Heart left ventricle (tissue), 16 donors: ENCODE measurements around the gene CAPG. TPM values are rescaled to one million over a fixed set of nuclear protein-coding genes. Genes with fewer than 3 reads are reported as not detected.
A peak's percentile ranks its signal among the peaks of the same experiment; 100 is the strongest.

Experiments used
- ATAC-seq, 4 donors: fragments of 200-7000 bp; cut with Tn5 transposase; one replicate each; pipeline ENCODE4 v1.9.1; 2020 to 2022; ENCODE audit warnings: moderate library complexity in 4 of 4, mild to moderate bottlenecking in 3 of 4, moderate number of reproducible peaks in 1 of 4
- DNase-seq, 5 donors: peaks; one replicate each; pipeline ENCODE4 v3.0.0-alpha.2; 2020
- H3K27ac ChIP-seq, 12 donors: fragments of 200-600 bp; sonication (generic) in 4 of 12; one replicate each; pipeline versions ENCODE4 v1.5.0 to v1.8.0; 2016 to 2022; ENCODE audit warnings: mild to moderate bottlenecking in 2 of 12
- H3K27me3 ChIP-seq, 9 donors: fragments of 200-600 bp; sonication (generic) in 2 of 9; one replicate each; pipeline versions ENCODE4 v1.5.1 to v1.8.0; 2016 to 2022; ENCODE audit warnings: mild to moderate bottlenecking in 3 of 9
- H3K36me3 ChIP-seq, 9 donors: fragments of 200-600 bp; sonication (generic) in 2 of 9; one replicate each; pipeline versions ENCODE4 v1.5.0 to v1.8.0; 2018 to 2022; ENCODE audit warnings: mild to moderate bottlenecking in 2 of 9
- H3K4me1 ChIP-seq, 12 donors: fragments of 200-600 bp; sonication (generic) in 4 of 12; one replicate each; pipeline versions ENCODE4 v1.5.0 to v1.8.0; 2016 to 2022; ENCODE audit warnings: mild to moderate bottlenecking in 3 of 12
- H3K4me3 ChIP-seq, 12 donors: fragments of 200-600 bp; sonication (generic) in 4 of 12; one replicate each; pipeline versions ENCODE4 v1.5.0 to v1.8.0; 2017 to 2022; ENCODE audit warnings: mild to moderate bottlenecking in 9 of 12, moderate library complexity in 4 of 12
- H3K9me3 ChIP-seq, 12 donors: fragments of 200-600 bp; sonication (generic) in 4 of 12; one replicate each; pipeline versions ENCODE4 v1.5.0 to v1.8.0; 2016 to 2022; ENCODE audit warnings: mild to moderate bottlenecking in 1 of 12
- CTCF ChIP-seq, 12 donors: fragments of 200-600 bp; sonication (generic) in 4 of 12; IDR thresholded peaks; one replicate each; pipeline versions ENCODE4 v1.5.0 to v1.8.0; 2018 to 2022; ENCODE audit warnings: antibody characterized with exemption in 12 of 12, mild to moderate bottlenecking in 5 of 12
- POLR2A ChIP-seq, 2 donors: fragments of 450-650 bp; IDR thresholded peaks; one replicate each; pipeline ENCODE4 v1.6.1; 2017; ENCODE audit warnings: antibody characterized with exemption in 2 of 2, mild to moderate bottlenecking in 2 of 2, moderate library complexity in 2 of 2
- WGBS, 4 donors: extraction: QIAGEN DNeasy Blood & Tissue Kit in 2 of 4; methylation state at CpG; one replicate each; pipeline versions ENCODE4 v1.1.5 to v1.1.7; 2013 to 2018; 5-methylcytosine and 5-hydroxymethylcytosine counted together
- intact Hi-C, 10 donors: fragments of 100-400 bp; cut with DNase I; formaldehyde crosslinking; loops; one replicate each; pipeline versions ENCODE4 v1.11.1 to v1.14.2; 2022
- polyA plus RNA-seq, 2 donors: library from polyadenylated mRNA; stranded (reverse); fragments of 200-250 nt; gene quantifications; one replicate each; pipeline ENCODE4 v1.2.3, GENCODE V29; 2013
- total RNA-seq, 9 donors: library from RNA; depleted of rRNA in 2 of 9; stranded (reverse); fragments of >200 nt in 2 of 9; fragmentation: NEBNext Ultra II Directional in 3 of 9; extraction: Animal tissue kit (Norgen Biotek cat#: 25700) in 3 of 9; gene quantifications; one replicate each; pipeline versions ENCODE4 v1.1.0 to v1.2.4, GENCODE V29; 2016 to 2023
- donor health status: ischemic (EF 13 %, LVEDD 7.1; RV severe dilation, severe dysfunction).
- donor health status: healthy with polysubstance abuse.
- donor health status: DM: no; HTN: yes; CAD: no.
- donor health status: DM: no; HTN: no; CAD: no.
- donor health status: ischemic (EF 25% LVEDD 6.9; RV normal size, moderate dysfunction).
- donor health status: ischemic (EF 25% LVEDD 5.7; RV mildly dilated, moderate dysfunction).
- donor health status: healthy.
- donor health status: DM: yes; HTN: yes; CAD: no.
- donor health status: ischemic (EF 35%, LVEDD 5.7; RV mildly dilated, moderate dysfunction).
- donor health status: nonischemic (EF 11% LVEDD 7.7; RV severe dilation, severe dysfunction).
- donor health status: DM: yes; HTN: yes; CAD: no.
- donor health status: PGD.
- donor health status: ischemic (EF 29% LVEDD 5.4; RV normal size, mild dysfunction).
- donor health status: nonischemic (EF 23%, LVEDD 6.1; RV moderate dilation, normal function).

CAPG gene
- total and polyA plus RNA-seq, 11 donors, result 2.8 to 91.6 (median 4.5) TPM

DNA sequence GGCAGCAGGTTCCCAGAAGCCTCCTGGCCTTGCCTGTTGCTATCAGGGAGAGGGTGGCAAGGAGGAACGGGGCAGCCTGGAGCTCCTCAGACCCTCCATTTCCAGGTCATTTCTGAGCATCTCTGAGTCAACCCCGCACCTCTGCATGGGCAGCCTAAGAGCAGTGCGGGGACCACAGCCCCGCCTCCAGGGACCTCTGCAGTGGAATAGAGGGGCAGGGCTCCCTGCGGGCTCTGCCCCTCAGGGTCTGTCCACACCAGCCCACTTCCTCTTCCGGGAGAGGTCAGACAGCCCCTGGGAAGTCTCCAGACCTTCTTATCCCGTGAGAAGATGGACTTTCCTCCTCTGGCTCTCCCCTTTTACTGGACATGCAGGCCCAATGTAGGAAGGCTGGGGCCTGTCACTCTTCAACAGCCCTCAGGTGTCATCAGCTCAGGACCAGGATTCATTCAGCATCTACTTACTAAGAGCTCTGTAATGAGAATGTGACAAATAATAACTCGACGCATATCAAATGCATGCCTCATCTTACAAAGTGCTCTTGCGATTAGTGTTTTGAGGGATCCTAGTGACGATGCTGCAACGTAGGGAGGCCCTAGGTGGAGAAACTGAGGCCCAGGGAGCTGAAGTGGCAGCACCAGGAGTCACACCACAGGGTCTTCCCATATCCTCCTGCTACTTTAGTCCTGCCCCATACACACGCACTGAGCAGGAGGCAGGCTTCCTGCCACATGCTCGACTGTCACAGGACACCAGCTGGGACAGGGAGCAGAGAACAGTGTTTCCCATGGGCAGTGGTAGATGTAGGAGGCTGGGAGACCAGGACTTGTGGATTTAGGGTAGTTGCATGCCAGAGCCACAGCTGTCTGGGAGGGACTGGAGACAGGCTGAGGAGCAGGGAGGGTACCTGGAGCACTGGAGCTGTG lies 36.4 kb upstream of the CAPG start:
- TF ChIP-seq POLR2A (IDR thresholded peaks at IDR 0.05), result no peak
- TF ChIP-seq CTCF (IDR thresholded peaks at IDR 0.05), result no peak
- no peak for DNase-seq
- H3K4me3 ChIP-seq, result no peak overlapping the region
- H3K27me3 ChIP-seq, result no peaks in the 10 kb centered on the region
- ATAC-seq, result peak in 1 of 4 donors; percentile 29
- no peaks in the 10 kb centered on the region for H3K9me3 ChIP-seq
- no peaks in the 10 kb centered on the region for H3K36me3 ChIP-seq
- 63 to 78% (median 77%) methylated on average over 13 to 14 of the region's 14 CpGs for WGBS, 4 donors
- intact Hi-C loops, result loop anchor here in 2 of 10 donors (5.0 to 10.0 kb wide), 2 partner anchors 48 to 76 kb away; no protein-coding TSS in a partner anchor
- H3K27ac ChIP-seq, result peak overlapping the region in 11 of 12 donors; percentile 14 to 83 (median 71)
- H3K4me1 ChIP-seq, result peaks cover 0 to 27% (median 10%) of the 10 kb centered on the region in 12 donors

- no peaks in the 10 kb centered on the region for H3K27me3 ChIP-seq
- 90 to 95% (median 91%) methylated on average over 5 of the region's 5 CpGs for WGBS, 4 donors
- TF ChIP-seq CTCF (IDR thresholded peaks at IDR 0.05) (no peak), POLR2A (IDR thresholded peaks at IDR 0.05) (no peak)
- H3K27ac ChIP-seq, result peak overlapping the region; percentile 14 to 83 (median 70)
- no peak overlapping the region for H3K4me3 ChIP-seq
- ATAC-seq (peak; percentile 48 to 84 (median 76)), DNase-seq (peak in 2 of 5 donors; percentile 62 to 76)
- no peaks in the 10 kb centered on the region for H3K9me3 ChIP-seq
- intact Hi-C loops, result loop anchor here in 2 of 10 donors (5.0 to 10.0 kb wide), 2 partner anchors 49 to 77 kb away; no protein-coding TSS in a partner anchor
- H3K4me1 ChIP-seq, result peaks cover 0 to 27% (median 10%) of the 10 kb centered on the region in 12 donors
- H3K36me3 ChIP-seq, result no peaks in the 10 kb centered on the region
These were observed 35.4 kb upstream of the CAPG start for GRCh38 chr2:85445316-85446295.

DNA sequence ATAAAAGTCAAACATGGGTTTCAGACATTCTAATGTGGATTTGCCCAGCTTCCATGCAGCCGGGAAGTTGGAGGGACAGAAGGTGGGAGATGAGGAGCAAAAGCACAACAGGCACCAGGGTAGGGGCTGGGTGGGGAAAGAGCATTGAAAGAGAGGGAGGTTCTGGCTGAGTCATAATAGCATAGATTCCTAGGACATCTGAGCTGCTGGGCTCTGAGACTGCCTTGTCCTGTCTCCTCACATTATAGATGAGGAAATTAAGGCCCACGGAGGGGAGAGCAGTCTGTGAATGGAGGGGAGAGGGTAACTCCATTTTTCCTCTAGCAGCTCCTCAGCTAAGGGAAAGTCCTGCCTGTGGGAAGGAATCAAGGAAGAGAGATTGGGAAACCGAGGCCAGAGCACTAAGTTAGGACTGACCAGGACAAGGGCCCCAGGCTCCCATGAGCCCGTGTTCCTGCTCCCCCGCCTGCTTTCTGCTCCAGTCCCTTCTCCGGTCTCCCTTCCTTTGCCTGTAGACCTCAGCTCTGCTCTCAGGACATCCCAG lies 34.5 kb upstream of the CAPG start:
- H3K27ac ChIP-seq, result peak overlapping the region in 5 of 12 donors; percentile 70 to 83 (median 74)
- no peak for ATAC-seq

More for the DNA sequence above, 34.5 kb upstream of the CAPG start:
- TF ChIP-seq POLR2A (IDR thresholded peaks at IDR 0.05), result no peak
- no peak for TF ChIP-seq CTCF (IDR thresholded peaks at IDR 0.05)
- DNase-seq, result no peak
- Histone ChIP-seq H3K36me3 (no peaks in the 10 kb centered on the region), H3K9me3 (no peaks in the 10 kb centered on the region), H3K4me3 (no peak overlapping the region), H3K27me3 (no peaks in the 10 kb centered on the region), H3K4me1 (peaks cover 0 to 27% (median 10%) of the 10 kb centered on the region in 12 donors)
- 87 to 90% (median 89%) methylated on average over 6 of the region's 6 CpGs for WGBS, 4 donors
- intact Hi-C loops, result loop anchor here in 2 of 10 donors (5.0 to 10.0 kb wide), 2 partner anchors 50 to 78 kb away; no protein-coding TSS in a partner anchor
